ENCODE results near the gene FOXO4.

Gene FOXO4

DNA sequence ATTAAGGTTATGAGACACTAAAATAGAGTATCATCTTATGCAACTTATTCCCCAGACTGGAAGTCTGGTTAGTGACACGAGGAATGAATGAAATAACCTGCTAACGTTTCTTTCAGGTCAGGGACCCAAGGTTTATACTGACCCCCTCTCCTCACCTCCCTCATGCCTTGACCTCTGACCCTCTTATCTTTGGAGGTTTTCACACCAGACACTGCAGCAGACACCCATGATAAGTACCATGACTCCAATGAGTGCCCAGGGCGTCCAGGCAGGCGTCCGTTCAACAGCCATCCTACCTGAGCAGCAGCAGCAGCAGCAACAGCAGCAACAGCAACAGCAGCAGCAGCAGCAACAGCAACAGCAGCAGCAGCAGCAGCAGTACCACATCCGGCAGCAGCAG is 44.8 kb downstream of the FOXO4 start:
- no peak for DNase-seq (ENCODE audit: low read depth)

DNA sequence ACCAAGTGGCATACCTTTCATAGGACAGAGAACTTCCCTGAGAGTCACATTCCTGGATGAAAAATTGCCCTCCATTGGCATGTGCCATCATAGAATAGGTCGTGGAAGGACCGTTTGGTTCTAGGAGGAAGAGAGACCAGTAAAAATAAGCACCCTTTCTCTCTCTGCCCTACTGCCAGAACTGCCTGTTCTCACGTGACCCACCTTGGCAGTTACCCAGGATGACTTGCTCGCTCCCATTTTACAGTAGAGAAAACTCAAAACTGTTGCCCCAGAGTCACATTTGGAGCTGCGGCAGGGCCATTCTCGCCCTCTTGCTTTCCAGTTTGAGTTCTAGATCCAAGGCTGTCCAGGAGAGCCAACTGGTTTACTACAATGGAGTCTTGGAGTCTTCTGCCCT is 47.9 kb downstream of the FOXO4 start:
- no peak for DNase-seq (ENCODE audit: low read depth)

GRCh38 chrX:71144651-71145050 is 49.0 kb downstream of the FOXO4 start, which contains the start of gene NLGN3:
Gene NLGN3 (plus strand): TSS chrX:71144841. CDS start chrX:71147750, 2,909 bp downstream.
- no peak for DNase-seq (ENCODE audit: low read depth)

GRCh38 chrX:71147496-71148277 is 52.0 kb downstream of the FOXO4 start:
- no peak for DNase-seq (ENCODE audit: low read depth)

- no peak for DNase-seq (ENCODE audit: low read depth)
Measured at GRCh38 chrX:71148278-71148663, 52.6 kb downstream of the FOXO4 start.

DNA sequence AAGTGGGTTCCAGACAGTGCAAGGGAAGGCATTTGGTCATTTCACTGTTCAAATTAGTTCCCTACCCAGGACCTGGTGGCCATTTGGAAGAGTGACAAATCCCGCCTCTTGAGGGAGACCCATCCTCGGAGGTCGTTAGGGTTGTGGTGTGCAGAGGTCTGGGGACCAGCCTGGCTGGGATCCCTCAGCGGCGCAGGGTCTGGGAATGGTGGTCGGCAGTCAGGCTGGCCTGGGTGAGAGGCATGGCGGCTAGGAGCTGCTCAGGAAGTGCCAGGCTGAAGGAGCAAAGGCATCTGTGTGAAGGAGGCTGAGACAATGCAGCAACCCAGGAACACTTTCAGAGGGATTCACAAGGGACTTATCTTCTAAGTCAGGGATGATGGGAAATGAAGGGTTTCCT is 55.7 kb downstream of the FOXO4 start:
- DNase-seq (ENCODE audit: low read depth) = no peak
